H54 (cell line): Measurements from ENCODE around the gene BEGAIN.

Experiments
- DNase-seq: peaks from one replicate; pipeline ENCODE4 v3.0.0; 2011; ENCODE audit warnings: low spot score, mixed read lengths; ENCODE audit not compliant: insufficient read length
- FAIRE-seq: peaks from 3 replicates; lab custom pipeline; 2011; peaks lifted over from hg19 to GRCh38; lab: Jason Lieb, UNC
- POLR2A ChIP-seq: IDR thresholded peaks from 2 replicates; pipeline ENCODE4 v1.6.1; 2011; ENCODE audit warnings: low read depth, mild to moderate bottlenecking, low read length

Gene BEGAIN

DNA sequence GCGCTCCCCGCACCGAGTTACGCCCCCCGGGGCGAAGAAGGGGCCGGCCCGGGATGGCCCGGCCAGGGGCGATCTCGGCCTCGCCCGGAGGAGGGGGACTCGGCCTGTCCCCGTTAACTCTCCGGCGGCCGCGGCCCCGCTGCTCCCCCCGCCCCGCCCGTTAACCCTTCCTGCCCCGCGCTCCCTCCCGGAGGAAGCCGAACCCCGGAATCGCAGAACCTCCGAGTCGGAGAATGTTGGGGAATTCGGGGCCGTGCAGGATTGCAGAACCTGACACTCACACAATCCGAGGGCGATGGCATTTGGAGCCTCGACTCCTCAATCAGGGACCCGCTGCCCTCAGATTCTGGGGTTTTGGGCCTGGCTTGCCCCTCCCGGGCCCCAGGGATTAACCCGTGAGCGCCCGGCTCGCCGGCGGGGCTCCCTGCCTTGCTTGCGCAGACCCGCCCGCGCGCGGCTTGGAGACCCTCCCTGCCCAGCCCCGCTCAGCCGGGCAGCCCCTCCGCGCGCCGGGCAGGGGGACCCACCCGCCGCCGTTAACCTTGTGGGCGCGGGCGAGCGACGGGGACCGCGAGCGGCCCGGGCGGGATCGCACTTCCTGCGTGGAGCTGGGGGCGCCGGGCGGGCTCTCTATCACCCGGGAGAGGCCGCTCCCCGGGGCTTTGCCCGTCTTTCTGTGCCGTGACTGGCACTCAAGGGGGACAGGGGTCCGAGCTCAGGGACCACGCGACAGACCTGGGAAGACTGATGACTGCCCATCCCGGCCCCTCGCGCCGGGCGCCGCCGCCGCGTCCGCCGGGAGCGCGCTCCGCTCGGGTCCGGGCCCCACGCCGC lies 18.8 kb downstream of the BEGAIN start:
- no peak for TF ChIP-seq POLR2A
- DNase-seq = peak; percentile 63
- FAIRE-seq = no peak

DNA sequence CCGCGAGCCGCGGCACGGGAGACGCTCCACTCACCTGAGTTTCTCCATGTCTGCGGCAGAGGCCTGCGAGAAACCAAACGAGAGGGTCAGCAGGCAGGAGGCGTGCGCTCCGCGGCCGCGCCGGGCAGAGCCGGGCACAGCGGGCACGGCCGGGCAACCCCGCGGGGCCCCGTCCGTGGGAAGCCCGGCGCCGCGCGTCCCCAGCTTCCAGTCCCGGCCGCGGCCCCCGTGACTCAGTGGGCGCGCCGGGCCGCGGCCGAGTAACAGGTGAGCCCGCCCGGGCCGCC lies 19.4 kb downstream of the BEGAIN start:
- TF ChIP-seq POLR2A = no peak
- DNase-seq = no peak
- FAIRE-seq = no peak

DNA sequence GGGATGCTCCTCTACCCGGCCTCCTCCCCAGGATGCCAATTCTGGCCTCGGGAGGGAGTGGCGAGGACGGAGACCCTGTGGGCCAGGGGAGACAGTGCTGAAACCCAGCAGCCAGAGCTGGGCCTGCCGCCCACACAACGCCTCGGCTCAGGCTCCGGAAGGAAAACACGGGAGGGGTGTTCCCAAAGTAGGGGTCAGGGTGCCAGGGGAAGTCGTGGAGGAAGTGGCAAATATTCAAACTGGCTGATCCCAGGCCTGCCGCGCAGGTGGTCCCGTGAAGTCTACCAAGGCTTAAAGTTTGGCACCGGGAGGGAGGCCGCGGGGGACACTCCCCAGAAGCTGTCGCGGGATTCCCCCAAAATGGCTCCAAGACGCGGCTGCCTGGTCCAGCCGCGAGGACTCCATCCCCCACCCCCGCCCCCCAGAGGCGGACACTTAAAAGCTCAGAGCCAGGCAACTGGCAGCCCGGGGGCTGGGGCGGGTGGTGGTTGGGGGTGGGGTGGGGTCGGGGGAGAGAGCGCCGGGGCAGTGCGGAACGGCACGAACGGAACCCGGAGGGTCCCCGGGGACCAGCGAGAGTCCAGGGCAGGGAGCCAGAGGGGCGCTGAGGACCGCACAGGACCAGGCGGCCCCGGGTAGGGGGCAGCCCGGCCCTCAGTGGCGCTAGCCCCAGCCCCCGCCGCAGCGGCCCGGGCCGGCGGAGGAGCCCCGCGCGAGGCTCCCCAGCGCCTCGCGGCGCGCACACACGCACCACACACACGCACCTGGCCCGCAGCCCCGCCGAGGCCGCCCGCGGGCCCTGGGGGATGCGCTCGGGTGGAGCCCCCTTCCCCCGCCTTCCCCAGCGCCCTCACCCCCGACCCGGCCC lies 20.0 kb downstream of the BEGAIN start:
- no peak for FAIRE-seq
- no peak for TF ChIP-seq POLR2A
- DNase-seq = no peak

DNA sequence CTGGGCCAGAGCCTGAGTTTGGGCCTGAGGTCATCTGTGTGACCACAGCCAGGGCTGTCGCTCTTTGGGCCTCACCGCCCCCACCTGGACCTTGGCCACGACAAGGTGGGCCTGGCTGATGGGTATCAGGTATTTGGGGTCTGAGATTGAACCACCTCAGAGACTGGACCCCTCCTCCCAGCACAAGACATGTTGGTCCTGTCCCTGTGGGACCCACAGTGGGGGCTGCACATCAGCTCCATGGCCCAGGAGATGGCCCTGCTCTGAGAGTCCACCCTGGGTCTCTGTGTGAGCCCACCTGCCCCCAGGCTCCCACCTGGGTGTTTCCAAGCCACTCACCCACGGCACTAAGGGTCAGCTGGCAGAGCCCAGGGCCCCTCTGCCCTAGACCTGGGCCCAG lies 20.6 kb downstream of the BEGAIN start:
- no peak for DNase-seq
- TF ChIP-seq POLR2A = no peak
- no peak for FAIRE-seq

DNA sequence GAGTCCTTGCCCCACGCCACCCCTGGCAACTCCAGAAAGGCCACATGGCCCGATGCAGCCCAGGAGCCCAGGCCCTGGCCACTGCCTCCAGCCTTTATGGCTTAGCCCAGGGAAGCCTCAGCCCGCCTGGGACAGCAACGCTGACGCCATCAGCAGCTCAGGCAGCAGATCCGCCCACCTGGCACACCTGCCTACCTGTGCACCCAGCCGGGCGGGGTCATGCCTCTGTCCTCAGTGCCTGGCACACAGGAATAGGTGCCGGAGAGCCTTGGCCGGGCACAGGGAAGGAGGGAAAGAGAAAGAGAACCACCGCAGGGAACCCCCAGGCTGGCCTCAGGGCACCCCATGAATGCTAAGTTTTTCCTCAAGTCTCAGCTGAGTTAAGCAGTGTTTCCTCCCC lies 21.1 kb downstream of the BEGAIN start:
- FAIRE-seq = no peak
- no peak for TF ChIP-seq POLR2A
- DNase-seq = no peak

DNA sequence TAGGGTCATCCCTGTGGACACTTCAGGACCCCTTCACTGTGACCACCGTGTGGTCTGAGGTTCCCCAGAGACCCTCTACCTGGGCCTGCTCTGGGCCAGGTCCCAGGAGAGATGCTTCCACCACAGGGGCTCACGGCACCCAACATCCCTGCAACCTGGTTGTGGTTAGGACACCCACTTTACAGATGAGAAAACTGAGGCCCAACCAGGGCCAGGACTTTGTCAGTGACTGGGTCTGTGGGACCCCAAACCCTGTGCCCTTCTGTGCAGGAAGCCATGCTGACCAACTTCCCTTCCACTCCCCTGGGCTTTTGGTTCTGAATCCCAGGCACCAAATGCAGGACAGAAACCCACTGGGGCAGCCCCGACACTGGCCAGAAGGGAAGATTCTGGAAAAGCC lies 21.6 kb downstream of the BEGAIN start:
- FAIRE-seq (no peak), DNase-seq (no peak)
- TF ChIP-seq POLR2A = no peak

DNA sequence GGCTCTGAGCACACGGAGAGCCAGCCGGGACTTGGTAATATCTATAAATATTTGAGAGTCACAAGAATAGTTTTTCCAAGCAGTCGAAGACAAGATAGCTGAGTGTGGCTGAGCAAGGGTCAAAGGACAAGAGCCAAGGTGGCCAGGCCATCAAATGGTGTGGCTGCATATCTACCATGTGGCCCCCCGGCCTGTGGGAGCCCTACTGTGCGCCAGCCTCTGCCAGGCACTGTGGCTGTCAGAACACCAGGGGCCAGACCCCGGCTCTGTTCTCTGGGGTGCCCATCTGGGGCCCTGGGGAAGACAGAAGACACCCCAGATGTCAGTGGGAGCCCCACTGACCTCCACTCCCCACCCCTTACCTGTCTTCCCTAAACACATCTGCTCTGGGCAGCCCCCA lies 22.7 kb downstream of the BEGAIN start:
- FAIRE-seq = no peak
- no peak for TF ChIP-seq POLR2A
- no peak for DNase-seq

DNA sequence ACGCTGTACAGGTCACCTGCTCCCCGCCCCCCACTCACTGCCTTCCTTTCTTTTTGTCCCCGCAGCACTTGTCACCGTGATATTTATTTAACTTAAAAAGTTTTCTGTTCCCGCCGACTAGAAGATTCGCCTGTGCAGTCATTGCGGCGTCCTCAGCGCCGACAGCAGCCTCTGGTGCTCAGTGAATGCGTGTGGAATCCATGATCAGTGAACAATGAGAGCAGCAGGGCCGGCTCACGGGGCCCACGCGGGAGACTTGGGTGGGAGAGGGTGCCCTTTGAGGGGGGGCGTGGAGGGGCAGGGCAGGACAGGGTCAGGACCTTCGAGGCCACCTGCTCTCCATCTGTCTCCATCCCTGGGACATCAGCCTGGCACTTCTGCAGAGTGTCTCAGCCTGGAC lies 24.5 kb downstream of the BEGAIN start:
- FAIRE-seq = no peak
- no peak for TF ChIP-seq POLR2A
- DNase-seq = no peak

DNA sequence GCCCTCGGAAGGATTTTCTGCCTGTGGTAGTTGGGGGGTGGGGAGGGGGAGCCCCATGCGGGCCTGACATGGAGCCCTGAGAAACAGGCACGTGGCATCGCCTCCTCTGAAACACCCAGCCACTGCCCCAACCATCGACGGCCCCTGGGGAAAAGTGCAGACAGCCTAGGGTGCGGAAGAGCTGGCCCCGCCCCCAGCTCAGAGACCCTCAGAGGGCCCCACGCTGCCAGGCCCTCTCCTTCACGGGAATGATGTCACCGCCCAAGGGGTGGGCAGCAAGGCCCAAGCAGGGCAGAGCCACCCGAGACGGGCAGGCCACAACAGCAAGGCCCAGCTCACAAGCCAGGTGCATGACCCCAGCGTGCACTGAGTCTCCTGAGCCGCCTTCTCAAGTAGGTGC lies 26.2 kb downstream of the BEGAIN start:
- TF ChIP-seq POLR2A = no peak
- FAIRE-seq (no peak), DNase-seq (no peak)

DNA sequence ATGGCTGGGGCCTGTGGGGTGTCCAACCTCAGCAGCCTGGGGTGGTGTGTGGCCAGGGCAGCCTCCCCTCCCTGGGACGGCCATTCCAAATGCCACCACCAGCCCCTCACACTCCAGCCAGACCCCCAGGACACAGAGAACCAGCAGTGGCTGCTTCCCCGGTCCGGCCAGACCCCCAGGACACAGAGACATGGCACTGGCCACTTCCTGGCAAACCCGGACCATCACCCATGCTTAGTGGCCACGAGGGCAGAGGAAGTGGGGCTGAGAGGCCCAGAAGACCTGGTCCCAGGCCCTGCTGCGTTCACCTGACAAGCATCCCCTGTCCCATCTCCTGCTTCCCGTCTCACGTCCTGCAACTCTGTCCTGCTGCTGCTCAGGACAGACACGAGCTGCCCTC lies 26.7 kb downstream of the BEGAIN start:
- TF ChIP-seq POLR2A = no peak
- DNase-seq = no peak
- no peak for FAIRE-seq

DNA sequence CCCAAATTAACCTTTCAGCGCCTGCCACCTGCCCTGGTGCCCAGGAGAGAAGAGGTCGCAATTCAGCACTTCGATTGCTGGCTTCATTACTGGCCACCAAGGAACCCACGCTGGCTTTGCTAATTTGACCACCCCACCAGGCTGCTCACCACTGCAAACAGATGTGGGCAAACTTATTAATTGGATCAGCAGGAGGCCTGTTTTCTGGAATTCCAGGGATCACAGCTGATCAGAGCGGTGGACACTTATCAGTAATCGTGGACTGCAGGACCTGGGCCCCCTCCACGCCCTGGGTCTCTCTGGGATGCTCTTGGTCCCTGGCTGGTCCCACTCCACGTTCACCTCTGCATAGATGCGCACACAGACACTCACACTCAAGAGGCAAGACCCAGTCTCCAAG lies 27.8 kb downstream of the BEGAIN start:
- no peak for FAIRE-seq
- TF ChIP-seq POLR2A = no peak
- DNase-seq = no peak

DNA sequence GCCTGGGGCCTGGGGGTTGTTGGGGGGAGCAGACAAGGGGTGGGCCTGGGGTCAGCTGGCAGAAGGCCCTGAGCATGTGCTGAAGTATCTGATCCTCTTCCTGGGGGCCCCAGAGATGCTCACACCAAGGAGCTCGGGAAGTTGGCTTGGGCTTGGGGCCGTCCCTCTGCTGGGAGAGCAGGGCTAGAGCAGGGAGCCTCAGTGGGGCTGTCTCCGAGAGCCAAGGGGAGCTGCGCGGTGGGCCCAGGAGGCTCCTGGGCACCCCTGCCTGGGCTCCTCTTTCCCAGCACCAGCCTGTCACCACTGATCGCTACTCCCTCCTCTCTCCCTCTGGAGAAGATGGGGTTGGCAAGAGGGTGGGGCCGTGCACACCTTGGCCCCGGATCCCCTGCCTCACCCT lies 28.3 kb downstream of the BEGAIN start:
- no peak for DNase-seq
- no peak for FAIRE-seq
- no peak for TF ChIP-seq POLR2A

DNA sequence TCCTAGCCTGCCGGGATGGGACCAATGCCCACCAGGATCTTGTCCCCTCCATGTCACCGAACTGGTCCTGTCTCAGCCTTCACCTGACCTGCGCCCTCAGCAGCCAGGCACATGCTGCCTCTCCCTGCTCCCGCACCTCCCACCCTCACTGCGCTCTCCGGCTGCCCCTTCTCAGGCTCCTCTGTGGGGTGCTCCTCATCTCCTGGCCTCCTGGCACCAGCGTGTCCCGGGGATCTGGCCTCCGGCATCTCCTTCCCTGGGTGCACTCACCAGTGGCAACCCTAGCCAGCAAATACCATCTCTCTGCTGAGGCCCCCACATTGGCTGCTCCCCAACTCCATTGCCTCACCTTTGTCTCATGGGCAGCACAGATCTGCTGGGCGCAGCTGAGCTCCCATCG lies 29.0 kb downstream of the BEGAIN start:
- DNase-seq (no peak), FAIRE-seq (no peak)
- no peak for TF ChIP-seq POLR2A

DNA sequence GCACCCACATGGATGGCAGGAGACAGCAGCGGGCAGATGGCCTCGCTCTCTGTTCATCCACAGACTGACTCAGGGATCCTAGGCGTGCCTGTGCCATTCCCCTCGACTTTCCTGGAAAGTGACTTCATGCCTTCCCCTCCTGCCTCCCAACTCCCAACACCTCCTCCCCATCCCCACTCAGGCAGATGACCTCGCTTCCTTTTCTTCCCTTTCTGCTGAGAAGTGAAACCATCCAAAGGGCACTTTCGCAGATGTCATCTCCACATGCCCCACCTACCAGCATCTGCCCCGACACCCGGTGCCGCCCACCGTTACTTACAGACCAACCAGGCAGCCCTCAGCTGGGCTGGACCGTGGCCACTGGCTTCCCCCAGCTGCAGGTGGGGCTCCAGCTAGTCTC lies 29.6 kb downstream of the BEGAIN start:
- peak; percentile 85 for FAIRE-seq
- no peak for TF ChIP-seq POLR2A
- DNase-seq = peak; percentile 59

DNA sequence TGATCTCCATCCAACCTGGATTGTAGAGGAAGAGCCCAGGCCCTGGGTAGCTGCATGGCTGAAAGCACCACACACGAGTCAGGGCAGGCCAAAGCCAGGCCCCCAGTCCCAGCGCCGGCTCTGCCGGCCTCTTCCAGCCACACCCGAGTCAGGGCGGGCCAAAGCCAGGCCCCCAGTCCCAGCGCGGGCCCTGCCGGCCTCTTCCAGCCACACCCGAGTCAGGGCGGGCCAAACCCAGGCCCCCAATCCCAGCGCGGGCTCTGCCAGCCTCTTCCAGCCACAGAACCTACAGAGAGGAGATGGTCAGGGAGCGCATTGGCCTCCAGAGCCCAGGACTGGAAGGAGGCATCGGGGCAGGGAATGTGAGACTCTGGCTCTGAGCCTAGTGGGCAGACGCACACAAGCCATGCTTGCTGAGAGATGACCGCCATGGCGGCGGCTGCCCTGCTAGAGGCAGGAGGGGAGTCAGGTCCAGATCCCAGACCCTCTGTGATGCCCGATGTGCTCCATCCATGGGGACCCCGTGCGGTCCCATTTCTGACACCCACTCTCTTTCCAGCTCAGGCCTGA lies 30.2 kb downstream of the BEGAIN start:
- TF ChIP-seq POLR2A = no peak
- DNase-seq (no peak), FAIRE-seq (no peak)

DNA sequence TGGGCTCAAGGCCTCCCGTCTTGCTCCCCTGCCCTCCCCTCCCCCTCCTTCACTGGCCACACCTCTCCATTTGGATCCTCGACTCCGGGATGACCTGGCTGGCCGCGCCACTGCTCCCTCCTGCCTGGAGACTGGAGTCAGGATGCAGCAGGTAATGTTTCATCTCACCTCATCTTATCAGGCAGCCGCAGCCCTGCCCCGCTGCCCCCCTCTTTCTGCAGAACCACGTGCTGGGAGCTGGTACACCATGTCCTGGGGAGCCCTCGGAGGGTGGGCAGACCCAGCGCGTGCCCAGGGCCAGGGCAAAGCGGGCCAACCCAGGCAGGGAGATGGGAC lies 31.1 kb downstream of the BEGAIN start:
- DNase-seq = no peak
- TF ChIP-seq POLR2A = no peak
- FAIRE-seq = no peak
